Muscle layer of duodenum (tissue), 2 donors: ENCODE results near the gene SERPINB12.

Experiments used
- H3K27ac ChIP-seq: one replicate; pipeline ENCODE4 v1.7.0; 2013; ENCODE audit warnings: mild to moderate bottlenecking, low read length
- H3K27me3 ChIP-seq: one replicate; pipeline ENCODE4 v1.7.0; 2013; ENCODE audit warnings: low read depth, mild to moderate bottlenecking, control low read depth, low read length
- H3K36me3 ChIP-seq, 2 donors: one replicate each; pipeline ENCODE4 v1.7.0; 2013; ENCODE audit warnings: low read length in 2 of 2, control low read depth in 1 of 2, mild to moderate bottlenecking in 1 of 2; ENCODE audit not compliant: insufficient read depth in 2 of 2, control insufficient read depth in 1 of 2
- H3K4me1 ChIP-seq, 2 donors: one replicate each; pipeline ENCODE4 v1.7.0; 2013; ENCODE audit warnings: low read length in 2 of 2, mild to moderate bottlenecking in 2 of 2, control low read depth in 1 of 2, moderate library complexity in 1 of 2; ENCODE audit not compliant: insufficient read depth in 2 of 2, control insufficient read depth in 1 of 2
- H3K4me3 ChIP-seq, 2 donors: one replicate each; pipeline ENCODE4 v1.7.0; 2013; ENCODE audit warnings: low read length in 2 of 2, low read depth in 1 of 2, mild to moderate bottlenecking in 1 of 2
- H3K9me3 ChIP-seq, 2 donors: one replicate each; pipeline ENCODE4 v1.7.0; 2013; ENCODE audit warnings: low read length in 2 of 2, control low read depth in 1 of 2, mild to moderate bottlenecking in 1 of 2; ENCODE audit not compliant: control insufficient read depth in 1 of 2
- donor health status: healthy.

The SERPINB12 gene

DNA sequence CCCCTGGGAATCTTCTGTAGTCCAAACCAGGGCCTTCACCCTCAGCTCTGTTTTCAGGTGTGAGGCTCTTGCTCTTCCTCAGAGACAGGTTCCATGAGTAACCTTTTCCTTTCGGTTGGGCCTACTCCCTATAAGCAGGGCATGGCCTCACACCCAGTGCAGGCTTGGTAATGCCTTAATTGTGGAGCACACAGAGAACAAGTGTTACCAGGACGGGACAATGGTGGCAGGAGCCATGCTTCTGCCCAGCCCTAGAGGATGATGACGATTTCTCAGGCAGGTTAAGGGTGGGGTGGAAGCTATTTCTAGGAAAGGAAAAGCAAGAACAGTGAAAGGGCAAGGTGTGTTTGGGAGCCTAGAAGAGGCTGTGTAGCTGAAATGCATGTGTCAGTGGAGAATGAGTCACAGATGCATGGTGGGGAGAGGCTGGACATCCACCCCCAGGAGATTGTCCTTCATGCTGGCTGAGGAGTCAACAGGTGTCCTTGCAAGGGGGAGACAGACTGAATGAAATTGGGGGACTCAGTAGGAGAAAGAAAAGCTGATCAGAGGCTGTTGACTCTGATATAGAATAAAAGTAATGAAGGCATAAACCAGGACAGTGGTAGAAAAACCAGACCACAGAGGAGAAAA is 22.0 kb upstream of the SERPINB12 start:
- H3K4me3 ChIP-seq = no peak overlapping the region
- H3K9me3 ChIP-seq = no peaks in the 10 kb centered on the region
- no peaks in the 10 kb centered on the region for H3K27me3 ChIP-seq
- no peak overlapping the region for H3K27ac ChIP-seq
- H3K4me1 ChIP-seq = no peaks in the 10 kb centered on the region
- no peaks in the 10 kb centered on the region for H3K36me3 ChIP-seq

DNA sequence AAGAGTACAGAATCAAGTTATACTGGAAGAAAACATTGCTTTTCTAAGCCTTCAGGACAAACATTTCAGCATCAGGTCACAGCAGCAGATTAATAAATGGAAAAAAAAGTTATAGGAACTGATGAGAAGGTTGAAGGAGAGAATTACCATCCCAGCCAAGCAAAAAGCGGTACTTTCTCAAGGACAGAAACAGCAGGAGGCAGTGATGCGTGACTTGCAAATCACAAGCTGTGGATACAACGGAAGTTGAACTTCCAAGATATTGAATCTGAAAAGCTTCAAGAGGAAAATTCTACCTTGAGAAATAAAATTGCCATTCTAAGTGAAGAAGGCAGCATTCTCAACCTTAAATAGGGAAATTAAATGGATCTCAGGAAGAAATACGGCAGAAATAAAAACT is 18.5 kb upstream of the SERPINB12 start:
- H3K4me1 ChIP-seq = no peaks in the 10 kb centered on the region
- H3K27ac ChIP-seq = no peak overlapping the region
- no peaks in the 10 kb centered on the region for H3K27me3 ChIP-seq
- H3K9me3 ChIP-seq = no peaks in the 10 kb centered on the region
- H3K36me3 ChIP-seq = no peaks in the 10 kb centered on the region
- no peak overlapping the region for H3K4me3 ChIP-seq

DNA sequence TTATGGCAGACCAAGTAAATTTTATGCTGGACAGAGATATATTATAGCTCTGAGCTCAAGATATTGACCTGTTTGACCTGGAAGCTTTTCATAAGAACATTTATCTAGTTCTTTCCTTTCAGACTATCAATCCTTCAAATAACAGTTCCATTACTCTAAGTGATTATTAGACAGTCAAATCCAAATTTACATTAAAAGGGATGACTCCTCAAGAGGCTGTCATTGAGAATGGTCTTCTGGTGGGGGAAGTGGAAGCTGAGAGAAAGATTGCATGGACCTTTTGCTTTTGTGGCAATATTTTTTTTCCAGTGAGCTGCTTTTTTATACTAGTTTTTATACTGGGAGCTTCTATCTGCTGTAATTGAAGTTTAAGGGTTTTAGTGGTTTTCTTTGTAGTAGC is 14.9 kb upstream of the SERPINB12 start:
- H3K4me3 ChIP-seq = no peak overlapping the region
- no peaks in the 10 kb centered on the region for H3K4me1 ChIP-seq
- H3K27ac ChIP-seq = no peak overlapping the region
- no peaks in the 10 kb centered on the region for H3K27me3 ChIP-seq
- no peaks in the 10 kb centered on the region for H3K9me3 ChIP-seq
- no peaks in the 10 kb centered on the region for H3K36me3 ChIP-seq

DNA sequence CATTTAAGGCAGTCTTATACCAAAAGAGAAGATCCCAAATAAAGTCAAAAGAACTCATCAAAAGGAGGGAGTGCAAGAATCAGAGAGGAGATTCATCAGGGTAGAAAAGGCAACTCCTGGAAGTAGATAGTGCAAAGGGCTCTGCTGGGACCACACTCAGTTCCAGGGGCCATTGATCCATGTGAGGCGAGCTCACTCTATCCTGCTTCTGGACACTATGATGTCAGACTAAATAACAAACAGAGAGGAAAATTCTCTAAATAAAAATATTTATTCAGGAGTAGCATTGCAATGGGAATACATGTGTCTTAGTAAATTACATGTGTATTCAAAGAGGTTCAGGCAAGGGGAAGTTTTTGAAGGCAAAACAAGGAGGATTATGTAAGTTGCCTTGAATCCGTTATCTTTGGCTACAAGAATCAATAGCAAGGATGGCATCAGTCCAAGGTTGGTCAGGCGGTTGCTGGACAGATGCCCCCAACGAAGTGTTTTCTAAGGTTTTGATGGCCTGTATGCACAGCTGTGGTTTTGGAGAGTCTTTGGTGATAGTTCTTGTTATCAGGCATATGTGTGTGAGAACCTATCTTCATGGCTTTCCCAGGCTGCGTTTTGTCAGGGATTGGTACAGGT is 13.2 kb upstream of the SERPINB12 start:
- H3K36me3 ChIP-seq = no peaks in the 10 kb centered on the region

DNA sequence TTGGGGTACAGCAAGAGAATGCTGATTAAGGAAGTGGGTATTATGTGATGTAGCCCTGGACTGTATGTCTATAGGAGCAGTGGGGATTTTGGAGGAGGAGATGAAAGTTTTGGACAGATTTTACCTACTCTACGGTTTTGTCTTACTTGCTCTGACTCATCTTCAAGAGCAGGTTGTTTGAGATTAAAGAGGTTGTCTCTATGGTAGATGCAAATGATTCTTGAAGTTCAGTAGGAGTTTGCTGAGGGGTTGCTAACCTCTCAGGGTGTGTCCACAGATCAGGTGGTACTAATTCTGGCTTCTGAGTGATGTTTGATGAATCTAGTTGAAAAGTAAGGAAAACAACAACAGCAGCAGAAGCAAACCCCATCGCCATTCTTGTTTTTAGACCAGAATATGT is 9.7 kb upstream of the SERPINB12 start:
- Histone ChIP-seq H3K4me1 (no peaks in the 10 kb centered on the region), H3K27me3 (no peaks in the 10 kb centered on the region), H3K36me3 (no peaks in the 10 kb centered on the region), H3K4me3 (no peak overlapping the region), H3K27ac (no peak overlapping the region), H3K9me3 (no peaks in the 10 kb centered on the region)

More for the DNA sequence above, 13.2 kb upstream of the SERPINB12 start:
- Histone ChIP-seq H3K27ac (no peak overlapping the region), H3K27me3 (no peaks in the 10 kb centered on the region), H3K9me3 (no peaks in the 10 kb centered on the region), H3K4me1 (no peaks in the 10 kb centered on the region), H3K4me3 (no peak overlapping the region)

DNA sequence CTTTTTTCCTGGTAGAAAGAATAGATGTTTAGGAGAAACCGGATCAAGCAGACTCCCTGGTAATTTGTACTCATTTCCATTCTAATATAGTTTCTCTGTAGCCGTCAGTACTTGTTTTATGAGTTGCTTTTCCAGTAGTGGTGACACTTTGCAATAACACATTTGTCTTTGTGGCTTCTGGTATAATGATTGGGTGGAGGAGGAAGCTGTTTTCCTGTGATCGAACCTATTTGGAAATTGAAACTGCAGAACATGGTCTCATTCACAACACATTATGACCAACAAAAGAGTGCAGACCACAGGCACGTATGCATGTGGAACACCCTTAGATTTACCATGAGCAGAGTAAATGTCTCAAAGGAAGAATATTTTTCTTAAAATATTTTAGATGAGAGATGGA is 7.6 kb upstream of the SERPINB12 start:
- no peak overlapping the region for H3K4me3 ChIP-seq
- no peaks in the 10 kb centered on the region for H3K9me3 ChIP-seq
- H3K27me3 ChIP-seq = no peaks in the 10 kb centered on the region
- H3K27ac ChIP-seq = no peak overlapping the region
- H3K4me1 ChIP-seq = no peaks in the 10 kb centered on the region
- no peaks in the 10 kb centered on the region for H3K36me3 ChIP-seq

DNA sequence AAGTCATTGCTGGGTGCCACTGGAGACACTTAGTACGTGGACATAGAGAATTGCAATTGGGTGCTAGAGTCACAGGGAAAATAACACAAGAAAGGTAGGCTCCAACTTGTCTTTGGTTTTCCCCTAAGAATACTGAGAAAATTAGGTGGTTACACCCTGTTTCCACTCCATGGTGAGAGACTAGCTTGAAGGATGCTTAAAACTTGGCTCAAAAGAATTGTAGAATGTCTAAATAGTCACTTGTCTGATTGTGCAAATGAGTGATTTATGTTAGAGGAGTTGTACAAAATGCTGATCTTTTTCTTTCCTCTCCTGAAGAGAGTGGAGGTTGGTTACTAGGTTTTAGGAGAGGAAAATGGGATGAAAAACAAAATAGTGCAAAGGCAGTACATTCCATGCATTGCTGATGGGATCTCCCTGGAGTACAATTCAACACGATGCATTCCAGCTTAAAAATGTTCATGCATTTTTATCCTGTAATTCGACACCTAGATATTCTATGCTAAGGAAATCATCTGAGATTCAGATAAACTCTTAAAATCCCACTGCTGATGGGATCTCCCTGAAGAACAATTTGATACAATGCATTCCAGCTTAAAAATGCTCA is 2.2 kb upstream of the SERPINB12 start:
- Histone ChIP-seq H3K27me3 (no peaks in the 10 kb centered on the region), H3K36me3 (no peaks in the 10 kb centered on the region), H3K4me1 (no peaks in the 10 kb centered on the region), H3K27ac (no peak overlapping the region), H3K4me3 (no peak overlapping the region), H3K9me3 (no peaks in the 10 kb centered on the region)

DNA sequence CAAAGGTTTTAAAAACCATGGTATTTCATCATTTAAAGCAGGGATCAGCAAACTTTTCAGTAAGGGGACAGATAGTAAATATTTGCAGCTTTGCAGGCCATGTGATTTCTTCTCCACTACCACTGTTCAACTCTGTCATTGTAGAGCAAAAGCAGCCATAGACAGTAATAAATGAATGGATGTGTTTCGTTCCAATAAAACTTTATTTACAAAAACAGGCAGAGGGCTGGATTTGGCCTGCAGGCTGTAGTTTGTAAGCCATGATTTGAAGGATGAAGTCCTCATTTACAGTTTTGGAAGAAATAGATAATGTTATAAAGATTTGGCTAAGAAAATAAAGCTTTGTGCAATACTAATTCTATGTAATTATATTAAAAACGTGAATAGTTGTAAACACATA is 1.8 kb downstream of the SERPINB12 start:
- no peak overlapping the region for H3K27ac ChIP-seq
- H3K9me3 ChIP-seq = no peaks in the 10 kb centered on the region
- H3K36me3 ChIP-seq = no peaks in the 10 kb centered on the region
- H3K27me3 ChIP-seq = no peaks in the 10 kb centered on the region
- H3K4me1 ChIP-seq = no peaks in the 10 kb centered on the region
- H3K4me3 ChIP-seq = no peak overlapping the region

DNA sequence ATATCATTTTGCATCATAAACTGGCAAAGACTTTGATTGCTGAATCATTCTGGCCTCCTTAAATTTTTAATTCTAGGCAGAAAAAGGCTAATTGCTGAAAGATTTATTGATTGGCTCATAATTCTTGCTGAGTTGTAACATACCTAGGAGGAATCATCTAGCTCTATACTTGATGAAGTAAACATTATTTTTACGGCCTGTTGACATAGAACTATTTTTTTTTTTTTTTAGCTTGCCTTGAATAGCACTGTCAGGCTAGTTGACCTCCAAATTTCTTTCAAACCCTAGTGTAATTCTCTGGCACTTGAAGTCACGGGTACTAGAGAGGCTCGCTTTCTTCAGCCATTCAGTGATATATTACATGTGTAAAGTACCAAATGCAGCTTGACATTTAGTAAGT is 2.8 kb downstream of the SERPINB12 start:
- Histone ChIP-seq H3K27ac (no peak overlapping the region), H3K27me3 (no peaks in the 10 kb centered on the region), H3K9me3 (no peaks in the 10 kb centered on the region), H3K36me3 (no peaks in the 10 kb centered on the region), H3K4me1 (no peaks in the 10 kb centered on the region), H3K4me3 (no peak overlapping the region)

DNA sequence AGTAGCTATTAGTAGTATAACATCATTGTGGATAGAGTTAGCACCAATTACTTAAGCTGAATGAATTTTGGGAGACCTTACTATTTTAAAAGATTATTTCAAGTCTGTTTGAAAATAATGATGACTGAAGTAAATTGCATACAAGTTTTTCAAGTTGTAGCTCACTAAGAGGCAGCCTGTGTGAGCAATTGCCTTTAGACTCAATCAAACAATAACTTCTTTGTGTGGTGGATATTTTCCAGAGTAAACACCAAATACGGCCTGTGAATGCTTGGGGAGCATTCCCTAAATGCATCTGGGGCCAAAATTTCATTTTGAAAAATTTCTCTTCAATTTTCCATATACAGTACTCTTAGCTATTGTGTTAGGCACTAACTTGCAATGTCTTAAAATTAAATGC is 7.9 kb downstream of the SERPINB12 start:
- Histone ChIP-seq H3K36me3 (no peaks in the 10 kb centered on the region), H3K27me3 (no peaks in the 10 kb centered on the region), H3K9me3 (no peaks in the 10 kb centered on the region), H3K27ac (no peak overlapping the region), H3K4me3 (no peak overlapping the region), H3K4me1 (peaks cover 0 to 12% of the 10 kb centered on the region in 2 donors)

DNA sequence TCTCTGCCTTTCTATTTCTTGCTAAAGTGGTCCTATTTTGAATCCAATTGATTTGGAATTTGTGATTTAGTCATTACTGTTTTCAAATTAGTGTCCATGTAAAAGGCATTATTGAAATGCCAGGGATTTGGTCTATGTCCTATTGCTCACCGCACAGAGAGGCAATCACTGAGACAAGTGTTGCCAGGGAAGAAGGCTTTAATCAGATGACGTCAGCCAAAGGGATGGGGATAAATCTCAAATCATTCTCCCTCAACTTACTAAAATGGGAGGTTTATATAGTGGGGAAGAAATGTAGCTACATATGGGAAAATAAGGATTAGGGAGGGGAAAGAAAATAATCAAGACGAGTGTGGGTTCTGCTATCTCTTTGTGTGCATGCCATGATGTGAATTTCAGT is 9.6 kb downstream of the SERPINB12 start:
- H3K9me3 ChIP-seq = no peaks in the 10 kb centered on the region

More for the DNA sequence above, 9.6 kb downstream of the SERPINB12 start:
- H3K36me3 ChIP-seq = no peaks in the 10 kb centered on the region
- H3K27me3 ChIP-seq = no peaks in the 10 kb centered on the region
- no peak overlapping the region for H3K4me3 ChIP-seq
- peaks cover 0 to 12% of the 10 kb centered on the region in 2 donors for H3K4me1 ChIP-seq
- H3K27ac ChIP-seq = no peak overlapping the region
